ENCODE data around the gene GCNT1. TPM values are rescaled to one million over a fixed set of nuclear protein-coding genes. Genes with fewer than 3 reads are reported as not detected.

The GCNT1 gene
- total RNA-seq (10 to 100 TPM in 1 of 9 donors, 1 to 10 TPM in 7, under 1 TPM in 1; 0.67 to 18.0 (median 3.4) TPM), polyA plus RNA-seq (under 1 TPM; 0.69 to 0.76 TPM)
- long read RNA-seq, donor 1, full-length matches to known transcripts, result 2 of 4 reads
- long read RNA-seq, donor 1, partial matches to known transcripts, result 1 of 4 reads
- long read RNA-seq, donor 1, other reads (novel, unspliced or antisense), result 1 of 4 reads
- long read RNA-seq, donor 2, full-length matches to known transcripts, result 1 of 2 reads
- long read RNA-seq, donor 2, partial matches to known transcripts, result 0 of 2 reads
- long read RNA-seq, donor 2, other reads (novel, unspliced or antisense), result 1 of 2 reads
- long read RNA-seq, donor 3, full-length matches to known transcripts, result 4 of 6 reads
- long read RNA-seq, donor 3, partial matches to known transcripts, result 1 of 6 reads
- long read RNA-seq, donor 3, other reads (novel, unspliced or antisense), result 1 of 6 reads

- Histone ChIP-seq H3K4me3 (peak within 1 kb of the TSS; percentile 22 to 87 (median 70)), H3K36me3 (no peaks in the 10 kb centered on the region), H3K4me1 (peaks cover 0 to 39% (median 0%) of the 10 kb centered on the region in 12 donors), H3K27me3 (no peaks in the 10 kb centered on the region), H3K9me3 (no peaks in the 10 kb centered on the region), H3K27ac (peak within 1 kb of the TSS in 10 of 12 donors; percentile 5 to 84 (median 40))
- TF ChIP-seq POLR2A (IDR thresholded peaks at IDR 0.05) (peak in 1 of 2 donors; percentile 62), CTCF (IDR thresholded peaks at IDR 0.05) (peak; percentile 24 to 61 (median 44))
- WGBS, 4 donors, result 1 to 2% (median 1%) methylated on average over 35 to 65 of the region's 65 CpGs
- ATAC-seq, result peak; percentile 88 to 98 (median 94)
- intact Hi-C loops (cut with DNase I), result loop anchor here in 3 of 10 donors (5.0 to 10.0 kb wide), 4 partner anchors 76 to 198 kb away; no protein-coding TSS in a partner anchor
- peak; percentile 72 to 93 (median 84) for DNase-seq
Measured at GRCh38 chr9:76458903-76459693, at the start of gene GCNT1. TSS of gene GCNT1 (plus strand) at chr9:76459182. CDS start at chr9:76502382, 43,200 bp downstream.

GRCh38 chr9:76412638-76413037, 46.3 kb upstream of the GCNT1 start:
- Histone ChIP-seq H3K9me3 (peaks cover 0 to 22% (median 5%) of the 10 kb centered on the region in 12 donors), H3K27me3 (no peaks in the 10 kb centered on the region), H3K4me3 (no peak overlapping the region), H3K4me1 (peaks cover 0 to 6% (median 0%) of the 10 kb centered on the region in 12 donors), H3K27ac (no peak overlapping the region), H3K36me3 (no peaks in the 10 kb centered on the region)
- DNase-seq (no peak), ATAC-seq (no peak)
- TF ChIP-seq CTCF (IDR thresholded peaks at IDR 0.05) (no peak), POLR2A (IDR thresholded peaks at IDR 0.05) (no peak)
- intact Hi-C loops (cut with DNase I), result no loop called here
- WGBS, 4 donors, result 42 to 60% (median 45%) methylated on average over 2 of the region's 2 CpGs

GRCh38 chr9:76413658-76414057, 45.3 kb upstream of the GCNT1 start:
- Histone ChIP-seq H3K27ac (no peak overlapping the region), H3K36me3 (no peaks in the 10 kb centered on the region), H3K27me3 (no peaks in the 10 kb centered on the region), H3K4me3 (no peak overlapping the region), H3K4me1 (peaks cover 0 to 6% (median 0%) of the 10 kb centered on the region in 12 donors), H3K9me3 (peaks cover 0 to 22% (median 5%) of the 10 kb centered on the region in 12 donors)
- TF ChIP-seq POLR2A (IDR thresholded peaks at IDR 0.05) (no peak), CTCF (IDR thresholded peaks at IDR 0.05) (no peak)
- ATAC-seq (no peak), DNase-seq (no peak)
- intact Hi-C loops (cut with DNase I), result no loop called here

GRCh38 chr9:76414661-76415060, 44.3 kb upstream of the GCNT1 start:
- Histone ChIP-seq H3K27me3 (no peaks in the 10 kb centered on the region), H3K36me3 (no peaks in the 10 kb centered on the region), H3K4me1 (peaks cover 0 to 6% (median 0%) of the 10 kb centered on the region in 12 donors), H3K9me3 (peaks cover 0 to 22% (median 5%) of the 10 kb centered on the region in 12 donors), H3K4me3 (no peak overlapping the region), H3K27ac (no peak overlapping the region)
- TF ChIP-seq POLR2A (IDR thresholded peaks at IDR 0.05), result no peak
- TF ChIP-seq CTCF (IDR thresholded peaks at IDR 0.05), result no peak
- WGBS, 4 donors, result 61 to 76% (median 64%) methylated on average over 4 of the region's 4 CpGs
- intact Hi-C loops (cut with DNase I), result no loop called here
- ATAC-seq (no peak), DNase-seq (no peak)
